Frontal cortex (tissue), 4 donors: ENCODE data around the gene DPYSL5. TPM values are rescaled to one million over a fixed set of nuclear protein-coding genes. Genes with fewer than 3 reads are reported as not detected.

ENCODE experiments used
- DNase-seq, 2 donors: peaks; one replicate each; pipeline ENCODE4 v3.0.0; 2012; ENCODE audit warnings: low spot score in 2 of 2
- FAIRE-seq: peaks from 2 replicates; lab custom pipeline; 2012; peaks lifted over from hg19 to GRCh38; lab: Jason Lieb, UNC
- total RNA-seq: library from RNA; depleted of rRNA; stranded (reverse); fragments of >200 nt; gene quantifications from one replicate; pipeline ENCODE4 v1.2.3, GENCODE V29; 2014
- donor health status: control.
- donor health status: control.
- donor health status: control.

Gene DPYSL5
- total RNA-seq, 1 donor from 2014 or later = 101 TPM

GRCh38 chr2:26840937-26841610 lies 6.9 kb upstream of the DPYSL5 start:
- FAIRE-seq = no peak
- DNase-seq = no peak

DNA sequence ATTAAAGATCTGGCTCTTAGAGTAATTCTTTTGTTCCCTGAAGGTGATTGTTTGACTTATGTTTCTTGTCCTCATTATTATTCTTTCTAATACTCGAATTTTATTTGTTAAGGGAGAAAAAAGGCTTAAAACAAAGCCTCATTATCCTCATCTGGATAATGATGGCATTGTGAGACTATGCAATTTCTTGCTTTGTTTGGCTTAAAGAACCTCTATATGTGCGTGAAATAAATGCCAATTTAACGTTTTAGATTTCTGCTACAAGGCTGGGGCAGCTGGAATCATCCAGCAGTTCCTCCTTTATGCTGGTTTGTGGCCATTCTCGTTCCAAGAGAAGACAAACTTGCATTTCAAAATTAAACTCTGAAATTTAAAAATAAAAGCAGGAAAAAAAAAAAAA lies 4.9 kb upstream of the DPYSL5 start:
- DNase-seq (no peak), FAIRE-seq (no peak)

GRCh38 chr2:26845021-26845420 lies 2.9 kb upstream of the DPYSL5 start:
- no peak for FAIRE-seq
- no peak for DNase-seq

GRCh38 chr2:26846334-26847306 lies 1.3 kb upstream of the DPYSL5 start:
- no peak for FAIRE-seq
- peak; percentile 75 to 79 for DNase-seq

GRCh38 chr2:26847307-26847654 lies 651 bp upstream of the DPYSL5 start:
- DNase-seq (peak in 1 of 2 donors; percentile 45), FAIRE-seq (no peak)

DNA sequence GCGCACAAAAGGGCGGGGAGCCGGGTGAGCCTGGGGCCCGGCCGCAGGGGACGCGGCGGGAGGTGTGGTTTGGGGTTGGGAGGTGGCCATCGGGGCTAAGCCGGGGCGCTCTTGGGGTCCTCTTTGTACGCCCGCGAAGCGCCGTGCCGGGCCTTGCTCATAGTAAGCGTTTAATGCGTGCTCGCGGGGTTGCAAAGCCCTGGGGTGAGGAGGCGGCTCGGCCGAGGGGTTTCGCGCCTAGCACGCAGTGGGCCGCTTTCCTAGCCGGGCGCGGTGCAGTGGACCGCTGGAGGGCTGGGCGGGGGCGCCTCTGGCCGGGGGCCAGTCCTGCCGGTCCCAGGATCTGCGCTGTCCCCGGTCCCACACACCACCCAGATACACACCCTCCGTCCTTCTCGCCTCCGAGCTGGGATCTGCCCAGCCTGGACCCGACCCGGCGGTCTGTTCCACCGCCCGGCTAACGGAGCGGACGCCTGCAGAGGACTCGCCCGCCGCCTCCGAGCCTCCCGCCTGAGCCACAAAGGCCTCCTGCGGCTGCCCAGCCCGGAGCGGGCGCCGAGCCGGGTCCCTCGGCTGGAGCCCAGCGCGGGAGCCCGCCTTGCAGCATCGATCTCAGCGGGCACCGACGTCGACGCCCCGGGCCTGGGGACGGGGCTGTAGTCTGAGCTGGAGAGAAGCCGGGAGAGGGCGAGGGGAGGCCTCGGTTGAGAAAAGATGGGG lies 564 bp downstream of the DPYSL5 start:
- no peak for FAIRE-seq
- DNase-seq = peak; percentile 46 to 65

GRCh38 chr2:26849056-26849999 lies 1.4 kb downstream of the DPYSL5 start:
- DNase-seq (peak; percentile 32 to 59), FAIRE-seq (no peak)

- DNase-seq = no peak
- no peak for FAIRE-seq
Observed at GRCh38 chr2:26850000-26850431, 2.1 kb downstream of the DPYSL5 start.

DNA sequence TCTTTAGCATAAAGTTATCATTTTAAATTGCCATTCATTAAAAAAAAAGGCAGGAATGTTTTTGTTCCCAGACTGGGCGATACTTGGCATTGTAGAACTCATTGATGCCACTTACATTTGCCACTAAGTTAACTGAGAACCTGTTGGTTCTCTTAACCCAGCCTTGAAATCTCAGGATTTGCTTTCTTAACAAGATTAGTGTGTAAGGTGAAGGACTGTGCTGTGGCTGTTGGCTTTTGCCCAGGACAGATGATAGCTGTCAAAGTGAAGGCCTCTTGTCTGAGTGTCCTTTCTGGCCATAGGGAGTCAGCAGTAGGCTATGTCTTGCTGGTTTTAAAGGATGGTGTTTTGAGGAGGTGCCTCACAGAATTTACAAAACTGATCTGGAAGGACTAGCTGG lies 2.6 kb downstream of the DPYSL5 start:
- FAIRE-seq (no peak), DNase-seq (no peak)

DNA sequence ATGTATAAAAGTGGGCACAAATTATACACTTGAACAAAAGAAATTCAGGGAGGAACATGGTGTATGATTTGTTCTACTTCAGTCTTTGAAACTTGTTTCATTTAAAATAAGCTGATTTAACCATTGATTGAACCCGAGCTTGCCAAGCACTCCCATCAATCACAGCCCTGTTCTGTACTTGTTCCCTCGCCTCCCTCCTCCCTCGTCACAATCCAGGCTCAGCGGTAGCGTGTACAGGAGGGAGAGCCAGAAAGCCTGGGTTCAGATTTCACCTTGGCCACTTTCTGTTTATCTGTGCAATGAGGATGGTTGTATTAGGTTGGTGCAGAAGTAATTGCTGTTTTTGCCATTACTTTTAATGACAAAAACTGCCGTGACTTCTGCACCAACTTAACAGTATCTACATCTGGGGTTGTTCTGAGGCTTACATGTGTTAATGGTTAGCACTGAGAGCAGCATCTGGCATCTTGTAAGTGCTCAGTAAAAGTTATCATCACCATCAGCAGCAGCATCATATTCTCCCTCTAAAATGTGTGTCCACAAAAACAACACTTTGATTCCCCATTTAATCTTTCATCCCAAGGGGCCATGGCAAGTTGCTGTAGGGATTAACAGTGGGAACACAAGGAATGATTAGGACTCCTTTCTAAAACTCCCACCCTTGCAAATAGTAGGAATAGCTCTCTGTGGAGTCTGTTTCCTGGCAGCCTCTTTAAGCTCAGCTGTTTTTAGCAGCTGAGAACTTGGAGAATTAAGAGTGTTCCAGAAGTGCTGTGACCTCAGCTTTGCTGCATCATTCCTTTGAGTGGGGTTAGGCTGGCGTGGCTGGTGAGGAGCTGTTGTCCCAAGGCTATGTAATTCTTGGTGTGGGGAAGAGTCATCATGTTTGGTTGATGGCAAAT lies 4.7 kb downstream of the DPYSL5 start:
- peak in 1 of 2 donors; percentile 33 for DNase-seq
- no peak for FAIRE-seq

- FAIRE-seq = no peak
- DNase-seq = no peak
Observed at GRCh38 chr2:26853751-26854150, 5.8 kb downstream of the DPYSL5 start.

DNA sequence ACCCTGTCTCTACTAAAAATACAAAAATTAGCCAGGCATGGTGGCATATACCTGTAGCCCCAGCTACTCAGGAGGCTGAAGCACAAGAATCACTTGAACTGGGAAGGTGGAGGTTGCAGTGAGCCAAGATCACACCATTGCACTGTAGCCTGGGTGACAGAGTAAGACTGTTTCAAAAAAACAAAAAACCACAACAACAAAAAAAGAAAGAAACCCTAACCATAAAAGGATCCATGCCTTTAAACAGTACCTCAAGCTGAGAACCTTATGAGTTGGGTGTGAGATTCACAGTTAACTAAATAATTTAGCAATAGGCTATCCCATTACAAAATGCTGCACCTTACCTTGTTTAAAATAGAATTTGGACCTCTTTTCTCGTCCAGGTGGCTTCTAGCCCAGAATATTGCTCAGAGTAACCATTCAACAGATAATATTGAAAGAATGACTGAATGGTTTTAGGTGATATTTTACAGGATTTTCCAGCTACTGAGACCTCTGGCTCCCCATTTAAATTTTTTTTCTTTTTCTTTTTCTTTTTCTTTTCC lies 6.4 kb downstream of the DPYSL5 start:
- DNase-seq = no peak
- no peak for FAIRE-seq

DNA sequence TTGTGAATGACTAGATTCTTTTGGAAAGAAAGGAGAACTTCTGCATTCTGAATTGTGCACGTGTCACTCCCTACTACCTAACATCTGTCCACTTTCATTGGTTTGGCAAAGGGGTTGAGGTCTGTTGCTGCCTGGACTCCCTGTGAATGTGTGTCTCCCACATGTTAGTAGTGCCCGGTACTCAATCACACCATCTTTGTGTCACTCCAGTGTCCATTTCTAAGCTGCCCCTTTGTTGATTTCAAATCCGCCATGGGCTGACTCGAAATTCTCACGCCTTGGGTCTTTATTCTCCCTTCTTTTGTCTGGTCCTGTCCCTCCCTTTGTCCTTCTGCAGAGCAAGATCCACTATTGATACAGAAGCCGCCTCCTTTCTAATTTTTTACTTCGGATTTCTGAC lies 7.5 kb downstream of the DPYSL5 start:
- no peak for DNase-seq
- no peak for FAIRE-seq

DNA sequence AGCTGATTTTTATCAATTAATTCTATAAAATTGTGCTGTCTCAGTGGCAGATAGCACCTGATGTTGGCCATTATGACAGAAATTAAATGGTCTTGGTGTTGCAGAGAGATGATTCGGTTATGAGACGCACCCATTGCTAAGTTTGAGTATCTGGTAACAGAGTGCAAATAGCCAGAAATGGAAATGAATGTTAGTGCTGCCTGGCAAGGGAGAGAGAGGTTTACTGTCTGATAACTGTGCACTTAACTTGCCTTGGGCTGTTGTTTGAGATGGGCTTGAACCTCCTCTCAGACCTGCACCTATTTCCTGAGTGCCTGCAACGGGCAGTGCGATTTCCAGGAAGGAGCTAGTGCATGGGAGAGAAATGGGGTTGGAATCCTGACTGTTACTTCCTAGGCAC lies 11.7 kb downstream of the DPYSL5 start:
- DNase-seq (no peak), FAIRE-seq (no peak)

DNA sequence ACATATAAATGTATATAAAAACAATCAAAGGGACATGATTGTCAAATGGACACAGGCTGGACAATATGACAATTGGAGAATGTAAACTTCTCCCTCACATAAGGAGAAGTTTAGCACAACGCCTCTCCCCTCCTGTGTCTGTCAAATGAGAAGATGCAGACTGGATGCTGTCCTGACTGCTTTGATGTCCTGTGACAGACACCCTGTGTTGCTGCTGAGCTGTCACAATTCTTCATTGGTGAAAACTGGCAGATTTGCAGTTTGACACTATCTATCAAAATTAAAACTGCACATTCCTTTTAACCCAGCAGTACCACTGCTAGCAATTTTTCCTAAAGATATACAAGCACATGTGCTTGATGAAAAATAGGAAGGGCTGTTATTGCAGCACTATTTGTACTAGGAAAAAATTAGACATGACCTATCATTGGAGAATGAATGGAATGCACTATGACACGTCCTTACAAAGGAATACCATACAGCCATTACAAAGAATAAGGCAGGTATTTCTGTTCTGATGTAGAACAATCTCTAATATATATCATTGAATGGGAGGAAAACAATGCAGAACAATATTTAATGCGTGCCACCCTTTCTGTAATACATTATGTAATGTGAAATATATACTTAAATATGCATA lies 12.4 kb downstream of the DPYSL5 start:
- FAIRE-seq (no peak), DNase-seq (no peak)

GRCh38 chr2:26861610-26862224 lies 13.8 kb downstream of the DPYSL5 start:
- DNase-seq (peak in 1 of 2 donors; percentile 37), FAIRE-seq (no peak)

DNA sequence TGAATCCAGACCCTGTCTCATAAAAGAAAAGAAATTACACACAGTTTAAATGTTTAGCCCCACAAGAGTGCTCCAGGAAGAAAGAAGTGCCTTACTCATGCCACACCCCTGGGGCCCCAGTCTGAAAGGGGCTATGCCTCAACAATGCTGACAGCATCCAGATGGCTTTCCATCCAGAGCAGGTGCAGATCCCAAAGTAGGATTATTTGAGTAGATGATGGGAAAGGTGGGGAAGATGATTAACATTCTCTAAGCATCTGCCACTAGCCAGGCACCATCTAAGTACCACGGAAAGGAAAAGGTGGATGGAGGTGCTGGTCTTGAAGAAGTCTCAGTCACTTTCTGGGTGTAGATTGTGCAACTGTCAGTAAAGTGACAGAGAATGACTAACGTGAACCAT lies 16.3 kb downstream of the DPYSL5 start:
- DNase-seq = no peak
- no peak for FAIRE-seq
